Measurements from ENCODE around the gene AICDA.

Gene AICDA

DNA sequence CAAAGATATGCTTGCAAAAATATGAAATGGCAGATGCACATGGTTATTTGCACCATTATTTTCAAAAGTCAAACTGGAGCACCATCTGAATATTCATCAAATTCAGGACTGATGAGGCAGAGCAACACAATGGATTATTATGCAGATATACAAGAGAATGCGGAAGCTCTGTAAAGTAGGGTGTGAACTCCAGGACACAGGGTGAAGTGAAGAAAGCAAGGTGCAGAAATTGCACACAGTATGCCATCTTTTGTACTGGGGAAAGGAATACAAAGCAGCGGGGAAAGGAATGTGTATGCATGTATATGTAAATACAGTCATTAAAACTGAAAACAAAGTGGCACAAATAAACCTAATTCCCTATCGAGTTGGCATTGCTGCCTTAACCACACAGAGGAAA, 49.3 kb downstream of the AICDA start:
- H3K36me3 ChIP-seq (ENCODE audit: control insufficient read depth, insufficient read depth, low read length), result no peaks in the 10 kb centered on the region
- TF ChIP-seq, protein P1, sequence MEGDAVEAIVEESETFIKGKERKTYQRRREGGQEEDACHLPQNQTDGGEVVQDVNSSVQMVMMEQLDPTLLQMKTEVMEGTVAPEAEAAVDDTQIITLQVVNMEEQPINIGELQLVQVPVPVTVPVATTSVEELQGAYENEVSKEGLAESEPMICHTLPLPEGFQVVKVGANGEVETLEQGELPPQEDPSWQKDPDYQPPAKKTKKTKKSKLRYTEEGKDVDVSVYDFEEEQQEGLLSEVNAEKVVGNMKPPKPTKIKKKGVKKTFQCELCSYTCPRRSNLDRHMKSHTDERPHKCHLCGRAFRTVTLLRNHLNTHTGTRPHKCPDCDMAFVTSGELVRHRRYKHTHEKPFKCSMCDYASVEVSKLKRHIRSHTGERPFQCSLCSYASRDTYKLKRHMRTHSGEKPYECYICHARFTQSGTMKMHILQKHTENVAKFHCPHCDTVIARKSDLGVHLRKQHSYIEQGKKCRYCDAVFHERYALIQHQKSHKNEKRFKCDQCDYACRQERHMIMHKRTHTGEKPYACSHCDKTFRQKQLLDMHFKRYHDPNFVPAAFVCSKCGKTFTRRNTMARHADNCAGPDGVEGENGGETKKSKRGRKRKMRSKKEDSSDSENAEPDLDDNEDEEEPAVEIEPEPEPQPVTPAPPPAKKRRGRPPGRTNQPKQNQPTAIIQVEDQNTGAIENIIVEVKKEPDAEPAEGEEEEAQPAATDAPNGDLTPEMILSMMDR (IDR thresholded peaks at IDR 0.05), result no peak
- H3K9ac ChIP-seq, result no peak overlapping the region
- no peaks in the 10 kb centered on the region for H3K27me3 ChIP-seq (ENCODE audit: control insufficient read depth, insufficient read depth, low read length)
- H3K79me2 ChIP-seq, result no peaks in the 10 kb centered on the region
- H3K4me1 ChIP-seq, result no peaks in the 10 kb centered on the region
- H3K4me2 ChIP-seq (ENCODE audit: low read length), result no peak overlapping the region
- H3K27ac ChIP-seq, result no peak overlapping the region
- no peaks in the 10 kb centered on the region for H3K9me3 ChIP-seq (ENCODE audit: control insufficient read depth, low read length)
- H2AFZ ChIP-seq, result no peak overlapping the region
- no peak overlapping the region for H3K4me3 ChIP-seq (ENCODE audit: low read depth, low read length)

DNA sequence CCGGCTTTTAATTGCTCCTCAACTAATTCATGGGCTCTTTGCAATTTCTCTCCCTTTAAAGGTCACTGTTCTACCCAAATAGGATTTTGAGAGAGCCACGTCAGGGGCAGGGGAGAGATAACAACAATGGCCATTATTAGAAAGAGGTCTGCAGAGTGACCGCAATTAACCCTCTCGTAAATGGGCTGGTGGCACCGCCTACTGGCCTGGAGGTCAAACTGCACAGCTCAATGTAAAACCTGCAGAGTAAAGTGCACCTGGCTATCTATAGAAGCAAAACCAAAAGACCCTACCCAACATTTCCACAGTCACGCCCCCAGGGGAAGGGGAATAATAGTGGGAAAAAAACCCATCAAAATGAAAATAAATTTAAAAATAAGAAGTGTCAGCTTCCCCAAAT, 50.3 kb downstream of the AICDA start:
- Histone ChIP-seq H3K4me1 (no peaks in the 10 kb centered on the region), H3K79me2 (no peaks in the 10 kb centered on the region), H2AFZ (no peak overlapping the region), H3K27me3 (ENCODE audit: control insufficient read depth, insufficient read depth, low read length) (no peaks in the 10 kb centered on the region), H3K36me3 (ENCODE audit: control insufficient read depth, insufficient read depth, low read length) (no peaks in the 10 kb centered on the region), H3K4me3 (ENCODE audit: low read depth, low read length) (no peak overlapping the region), H3K9me3 (ENCODE audit: control insufficient read depth, low read length) (no peaks in the 10 kb centered on the region), H3K27ac (no peak overlapping the region), H3K9ac (no peak overlapping the region), H3K4me2 (ENCODE audit: low read length) (no peak overlapping the region)
- TF ChIP-seq, protein P1 (IDR thresholded peaks at IDR 0.05), result no peak

DNA sequence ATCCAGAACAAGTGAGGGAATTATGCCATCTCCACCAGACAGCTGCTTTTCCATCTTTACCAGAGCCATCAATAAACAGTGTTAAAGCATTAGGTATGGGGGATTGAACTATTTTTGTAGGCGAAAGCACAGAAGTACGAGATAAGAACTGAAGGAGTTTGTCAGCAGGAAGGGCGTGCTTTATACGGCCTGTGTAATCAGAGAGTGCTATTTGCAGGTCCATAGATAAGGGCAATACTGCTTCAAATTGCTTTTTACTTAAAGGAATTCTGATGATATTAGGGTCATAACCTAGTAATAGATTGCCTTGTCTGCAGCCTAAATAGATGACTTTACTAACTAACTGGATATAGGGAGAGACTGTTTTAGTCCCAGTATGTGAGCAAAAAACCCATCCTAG, 51.6 kb downstream of the AICDA start:
- Histone ChIP-seq H3K9me3 (ENCODE audit: control insufficient read depth, low read length) (no peaks in the 10 kb centered on the region), H3K27ac (no peak overlapping the region), H3K4me1 (no peaks in the 10 kb centered on the region), H3K36me3 (ENCODE audit: control insufficient read depth, insufficient read depth, low read length) (no peaks in the 10 kb centered on the region), H3K27me3 (ENCODE audit: control insufficient read depth, insufficient read depth, low read length) (no peaks in the 10 kb centered on the region), H3K79me2 (no peaks in the 10 kb centered on the region), H2AFZ (no peak overlapping the region), H3K4me2 (ENCODE audit: low read length) (no peak overlapping the region), H3K9ac (no peak overlapping the region), H3K4me3 (ENCODE audit: low read depth, low read length) (no peak overlapping the region)
- TF ChIP-seq, protein P1 (IDR thresholded peaks at IDR 0.05), result no peak

DNA sequence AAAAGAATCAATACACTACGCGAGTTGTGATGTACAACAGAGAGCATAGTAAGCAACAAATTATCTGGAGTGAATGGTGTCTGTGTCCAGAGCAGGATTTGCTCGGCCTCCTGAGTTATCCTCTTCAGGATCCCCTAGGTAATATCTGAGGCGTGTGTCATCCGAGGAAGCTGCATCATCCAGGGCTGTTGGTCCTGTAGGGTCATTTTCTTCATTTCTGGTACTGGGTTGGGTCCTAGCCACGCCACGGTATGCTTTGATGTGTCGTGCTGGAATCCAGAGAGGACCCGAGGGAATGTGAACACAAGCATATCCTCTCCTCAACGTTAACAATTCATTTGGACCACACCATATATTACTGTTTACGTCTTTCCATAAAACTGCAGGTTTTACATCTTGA, 53.0 kb downstream of the AICDA start:
- TF ChIP-seq, protein P1 (IDR thresholded peaks at IDR 0.05), result no peak
- H2AFZ ChIP-seq, result no peak overlapping the region

DNA sequence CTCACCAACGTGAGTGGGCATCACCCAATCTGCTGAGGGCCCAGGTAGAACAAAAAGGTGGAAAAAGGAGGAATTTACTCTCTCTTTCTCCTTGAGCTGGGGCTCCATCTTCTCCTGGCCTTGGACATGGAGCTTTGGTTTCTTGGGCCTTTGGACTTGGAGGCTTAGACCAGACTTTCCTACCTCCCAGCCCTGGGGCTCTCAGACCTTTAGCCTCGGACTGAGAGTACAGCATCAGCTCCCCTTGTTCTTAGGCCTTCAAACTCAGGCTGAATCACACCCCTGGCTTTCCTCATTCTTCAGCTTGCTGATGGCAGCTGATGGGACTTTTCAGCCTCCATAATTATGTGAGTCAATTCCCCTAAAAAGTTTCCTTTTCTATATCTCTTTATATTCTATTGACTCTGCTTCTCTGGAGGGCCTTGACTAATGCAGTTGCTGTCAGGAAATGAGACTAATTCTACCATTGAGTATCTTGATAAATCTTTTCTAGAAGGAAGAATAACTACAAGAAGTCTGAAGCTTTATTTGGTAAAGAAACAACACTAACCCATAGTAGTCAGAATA, 56.0 kb downstream of the AICDA start:
- no peak overlapping the region for H3K4me2 ChIP-seq (ENCODE audit: low read length)
- TF ChIP-seq, protein P1 (IDR thresholded peaks at IDR 0.05), result no peak

More for the DNA sequence above, 53.0 kb downstream of the AICDA start:
- Histone ChIP-seq H3K9ac (no peak overlapping the region), H3K27me3 (ENCODE audit: control insufficient read depth, insufficient read depth, low read length) (no peaks in the 10 kb centered on the region), H3K36me3 (ENCODE audit: control insufficient read depth, insufficient read depth, low read length) (no peaks in the 10 kb centered on the region), H3K79me2 (no peaks in the 10 kb centered on the region), H3K4me2 (ENCODE audit: low read length) (no peak overlapping the region), H3K4me1 (no peaks in the 10 kb centered on the region), H3K4me3 (ENCODE audit: low read depth, low read length) (no peak overlapping the region), H3K27ac (no peak overlapping the region), H3K9me3 (ENCODE audit: control insufficient read depth, low read length) (no peaks in the 10 kb centered on the region)

More for the DNA sequence above, 56.0 kb downstream of the AICDA start:
- Histone ChIP-seq H3K79me2 (no peaks in the 10 kb centered on the region), H2AFZ (no peak overlapping the region), H3K4me3 (ENCODE audit: low read depth, low read length) (no peak overlapping the region), H3K9me3 (ENCODE audit: control insufficient read depth, low read length) (no peaks in the 10 kb centered on the region), H3K27ac (no peak overlapping the region), H3K27me3 (ENCODE audit: control insufficient read depth, insufficient read depth, low read length) (no peaks in the 10 kb centered on the region), H3K9ac (no peak overlapping the region), H3K4me1 (no peaks in the 10 kb centered on the region), H3K36me3 (ENCODE audit: control insufficient read depth, insufficient read depth, low read length) (no peaks in the 10 kb centered on the region)

Data from parathyroid adenoma (tissue), 2 donors.